Endothelial cell (in vitro differentiated cells): ENCODE measurements around the gene ZNF277. TPM values are rescaled to one million over a fixed set of nuclear protein-coding genes. Genes with fewer than 3 reads are reported as not detected.

ENCODE experiments used
- DNase-seq: peaks from one replicate; pipeline ENCODE4 v3.0.0; 2021; ENCODE audit warnings: low spot score
- H3K27ac Mint-ChIP-seq: one replicate; pipeline ENCODE4 v1.8.0; 2021; ENCODE audit warnings: mixed read lengths, inconsistent platforms; ENCODE audit not compliant: unreplicated experiment
- H3K27me3 Mint-ChIP-seq: one replicate; pipeline ENCODE4 v1.8.0; 2021; ENCODE audit warnings: mild to moderate bottlenecking, moderate library complexity, mixed read lengths, inconsistent platforms; ENCODE audit not compliant: unreplicated experiment
- H3K36me3 Mint-ChIP-seq: one replicate; pipeline ENCODE4 v1.8.0; 2021; ENCODE audit warnings: mild to moderate bottlenecking, low read depth, mixed read lengths, inconsistent platforms; ENCODE audit not compliant: unreplicated experiment
- H3K4me1 Mint-ChIP-seq: one replicate; pipeline ENCODE4 v1.8.0; 2021; ENCODE audit warnings: mild to moderate bottlenecking, mixed read lengths, inconsistent platforms; ENCODE audit not compliant: unreplicated experiment
- H3K4me3 Mint-ChIP-seq: one replicate; pipeline ENCODE4 v1.8.0; 2021; ENCODE audit warnings: mild to moderate bottlenecking, mixed read lengths, inconsistent platforms; ENCODE audit not compliant: unreplicated experiment
- H3K9me3 Mint-ChIP-seq: one replicate; pipeline ENCODE4 v1.8.0; 2021; ENCODE audit warnings: mixed read lengths, inconsistent platforms; ENCODE audit not compliant: unreplicated experiment
- CTCF ChIP-seq: fragments of 200-600 bp; sonication (generic); IDR thresholded peaks from one replicate; pipeline ENCODE4 v1.5.0; 2021; ENCODE audit warnings: antibody characterized with exemption; ENCODE audit not compliant: unreplicated experiment
- total RNA-seq: library from RNA; stranded (reverse); fragmentation: NEBNext Ultra II Directional; extraction: Animal tissue kit (Norgen Biotek cat#: 25700); gene quantifications from one replicate; pipeline ENCODE4 v1.2.1, GENCODE V29; 2021; ENCODE audit not compliant: unreplicated experiment

ZNF277 gene
- total RNA-seq, 1 donor from 2014 or later = 26.1 TPM

DNA sequence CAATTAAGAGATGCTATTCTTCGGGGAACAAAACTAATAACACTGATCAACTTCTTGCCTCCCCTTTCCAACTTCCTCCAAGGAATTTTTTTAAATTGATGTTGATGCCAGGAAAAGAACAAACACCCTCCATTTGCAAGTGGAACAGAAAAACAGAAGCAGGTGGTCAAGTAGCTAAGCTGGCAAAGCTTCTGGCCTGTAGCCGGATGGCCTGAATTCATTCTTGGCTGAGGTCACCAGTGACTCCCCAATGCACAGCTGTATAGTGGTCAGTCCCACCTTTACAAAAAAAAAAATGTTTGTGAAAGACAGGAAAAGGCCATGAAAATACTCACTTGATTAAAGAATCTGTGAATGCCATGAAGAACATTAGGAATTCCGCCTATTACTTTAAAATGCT lies 39.3 kb upstream of the ZNF277 start:
- H3K27ac Mint-ChIP-seq = no peak overlapping the region
- H3K36me3 Mint-ChIP-seq = peaks cover 9% of the 10 kb centered on the region

DNA sequence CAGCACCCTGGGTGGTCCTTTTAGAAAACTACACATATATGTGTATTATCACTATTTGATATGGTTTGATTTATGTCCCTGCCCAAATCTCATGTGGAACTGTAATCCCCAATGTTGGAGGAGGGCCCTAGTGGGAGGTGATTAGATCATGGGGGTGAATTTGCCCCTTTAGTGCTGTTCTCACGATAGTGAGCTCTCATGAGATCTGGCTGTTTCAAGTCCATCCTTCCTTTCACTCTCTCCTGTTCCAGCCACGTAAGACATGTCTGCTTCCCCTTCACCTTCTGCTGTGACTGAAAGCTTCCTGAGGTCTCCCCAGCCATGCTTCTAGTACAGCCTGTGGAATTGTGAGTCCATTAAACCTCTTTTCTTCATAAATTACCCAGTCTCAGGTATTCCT lies 37.6 kb upstream of the ZNF277 start:
- Mint-ChIP-seq H3K4me3 (peak overlapping the region; percentile 49), H3K36me3 (peaks cover 10% of the 10 kb centered on the region), H3K27ac (no peak overlapping the region), H3K27me3 (peaks cover 3% of the 10 kb centered on the region), H3K9me3 (no peaks in the 10 kb centered on the region), H3K4me1 (peaks cover 25% of the 10 kb centered on the region)
- no peak for DNase-seq
- no peak for TF ChIP-seq CTCF

More for the DNA sequence above, 39.3 kb upstream of the ZNF277 start:
- no peak overlapping the region for H3K4me3 Mint-ChIP-seq
- H3K9me3 Mint-ChIP-seq = no peaks in the 10 kb centered on the region
- H3K27me3 Mint-ChIP-seq = peaks cover 3% of the 10 kb centered on the region
- no peak for TF ChIP-seq CTCF
- H3K4me1 Mint-ChIP-seq = peaks cover 26% of the 10 kb centered on the region
- no peak for DNase-seq

DNA sequence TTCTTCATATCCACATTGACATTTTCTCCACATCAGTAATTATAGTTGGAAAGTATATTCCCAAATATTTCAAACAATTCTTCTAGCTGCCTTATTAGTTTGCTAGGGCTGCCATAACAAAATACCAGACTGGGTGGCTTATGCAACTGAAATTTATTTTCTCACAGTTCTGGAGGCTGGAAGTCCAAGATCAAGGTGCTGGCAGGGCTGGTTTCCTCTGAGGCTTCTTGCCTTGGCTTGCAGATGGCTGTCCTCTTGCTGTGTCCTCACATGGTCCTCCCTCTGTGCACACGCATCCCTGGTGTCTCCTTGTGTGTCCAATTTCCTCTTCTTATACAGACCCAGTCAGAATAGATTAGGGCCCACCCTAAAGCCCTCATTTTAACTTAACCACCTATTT lies 34.8 kb upstream of the ZNF277 start:
- Mint-ChIP-seq H3K27me3 (peaks cover 1% of the 10 kb centered on the region), H3K27ac (no peak overlapping the region), H3K9me3 (no peaks in the 10 kb centered on the region), H3K36me3 (peaks cover 10% of the 10 kb centered on the region), H3K4me3 (no peak overlapping the region), H3K4me1 (peaks cover 33% of the 10 kb centered on the region)
- no peak for TF ChIP-seq CTCF
- no peak for DNase-seq

- no peak for DNase-seq
- no peak for TF ChIP-seq CTCF
- Mint-ChIP-seq H3K36me3 (peaks cover 10% of the 10 kb centered on the region), H3K27ac (peak overlapping the region; percentile 68), H3K4me1 (peaks cover 44% of the 10 kb centered on the region), H3K9me3 (no peaks in the 10 kb centered on the region), H3K27me3 (peaks cover 6% of the 10 kb centered on the region), H3K4me3 (no peak overlapping the region)
These were observed 33.5 kb upstream of the ZNF277 start for GRCh38 chr7:112172870-112173567.

GRCh38 chr7:112173568-112173905 lies 33.0 kb upstream of the ZNF277 start:
- Mint-ChIP-seq H3K4me1 (peaks cover 47% of the 10 kb centered on the region), H3K36me3 (peaks cover 10% of the 10 kb centered on the region), H3K9me3 (no peaks in the 10 kb centered on the region), H3K27ac (peak overlapping the region; percentile 68), H3K27me3 (peaks cover 7% of the 10 kb centered on the region), H3K4me3 (no peak overlapping the region)
- no peak for TF ChIP-seq CTCF
- DNase-seq = no peak
